GM12801 (cell line): ENCODE measurements around the gene DENND2A.

Experiments used
- CTCF ChIP-seq: IDR thresholded peaks from one replicate; pipeline ENCODE4 v1.5.1; 2011; ENCODE audit warnings: control low read depth; ENCODE audit not compliant: insufficient read length; ENCODE audit errors: extremely low read depth

DENND2A gene

GRCh38 chr7:140534743-140535142 is 105.9 kb downstream of the DENND2A start:
- no peak for TF ChIP-seq CTCF

GRCh38 chr7:140533394-140533872 is 107.2 kb downstream of the DENND2A start:
- no peak for TF ChIP-seq CTCF

GRCh38 chr7:140526787-140527664 is 113.6 kb downstream of the DENND2A start:
- no peak for TF ChIP-seq CTCF

- no peak for TF ChIP-seq CTCF
Observed at GRCh38 chr7:140526214-140526613, 114.4 kb downstream of the DENND2A start.

GRCh38 chr7:140525743-140526142 is 114.9 kb downstream of the DENND2A start:
- TF ChIP-seq CTCF: no peak

GRCh38 chr7:140521421-140521820 is 119.2 kb downstream of the DENND2A start:
- no peak for TF ChIP-seq CTCF

- TF ChIP-seq CTCF: no peak
Observed at GRCh38 chr7:140519007-140519399, 121.6 kb downstream of the DENND2A start.
